Stimulated activated CD4-positive, alpha-beta T cell treated with anti-CD3 and anti-CD28 coated beads, Interleukin-12 subunit alpha, Interleukin-12 subunit beta, amount 100 ng/mL, for 48 hours (primary cell): Measurements from ENCODE around the gene RNU2-1.
"Not testable (repeated sequence)": the region's sequence is repeated elsewhere in the genome, so short reads cannot be mapped to it uniquely, and the experiment has no call there.

Experiments
- DNase-seq, 3 donors: peaks; one replicate each; pipeline ENCODE4 v3.0.0-alpha.2; 2020; ENCODE audit warnings: low read depth in 2 of 3, low spot score in 1 of 3

RNU2-1 gene

DNA sequence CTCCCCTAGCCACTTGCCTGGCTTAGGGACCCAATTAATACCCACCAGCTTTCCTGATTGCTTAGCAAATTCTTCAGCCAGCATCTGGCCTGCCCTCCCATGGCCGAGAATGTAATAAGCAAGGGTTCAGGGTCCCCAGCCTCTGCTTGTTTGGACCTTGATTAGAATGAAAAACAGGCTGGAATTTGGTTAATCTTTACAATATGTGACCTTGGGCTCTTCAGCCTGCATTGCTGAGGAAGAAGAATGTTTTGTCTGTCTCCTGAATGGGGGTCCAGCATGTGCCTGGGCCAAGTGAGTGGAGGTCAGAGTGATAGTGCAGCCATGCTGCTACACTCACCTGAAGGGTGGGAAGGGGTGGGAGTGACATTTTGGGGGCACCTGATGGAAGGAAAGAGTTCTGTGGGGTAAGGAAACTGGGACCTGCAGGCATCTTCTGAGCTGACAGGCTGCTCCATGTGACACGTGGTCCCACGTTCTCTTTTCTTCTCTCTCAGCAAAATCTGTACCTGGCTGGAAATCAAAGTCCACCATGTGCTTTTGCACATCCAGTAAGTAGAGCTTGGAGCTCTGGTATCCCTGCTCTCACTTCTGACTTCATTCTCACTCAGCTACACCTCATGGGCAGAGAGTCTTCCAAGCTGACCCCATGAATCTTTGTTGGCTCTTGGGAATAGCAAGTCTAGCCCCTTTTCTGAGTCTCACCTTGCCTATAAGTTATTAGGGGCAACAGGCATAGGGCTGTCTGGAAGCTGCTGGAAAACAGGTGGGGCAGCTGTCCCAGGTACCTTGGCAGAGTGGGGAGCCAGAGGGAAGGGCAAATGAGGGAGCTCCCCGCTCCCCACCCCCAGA, 16.8 kb downstream of the RNU2-1 start:
- no peak for DNase-seq

DNA sequence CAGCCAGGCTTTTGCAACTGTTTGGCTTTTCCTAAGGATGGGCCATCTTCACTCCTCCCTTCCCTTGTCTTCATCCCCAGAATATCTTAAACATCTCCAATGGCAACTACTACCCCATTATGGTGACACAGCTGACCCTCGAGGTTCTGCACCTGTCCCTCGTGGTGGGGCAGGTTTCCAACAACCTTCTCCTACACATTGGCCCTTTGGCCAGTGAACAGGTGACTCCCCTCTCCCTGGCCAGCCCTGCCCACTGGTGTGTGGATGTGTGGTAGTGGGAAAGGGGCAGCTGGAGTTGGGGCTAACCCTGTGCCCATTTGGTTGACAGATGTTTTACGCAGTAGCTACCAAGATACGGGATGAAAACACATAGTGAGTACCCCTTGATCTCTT, 17.4 kb downstream of the RNU2-1 start:
- DNase-seq = no peak

DNA sequence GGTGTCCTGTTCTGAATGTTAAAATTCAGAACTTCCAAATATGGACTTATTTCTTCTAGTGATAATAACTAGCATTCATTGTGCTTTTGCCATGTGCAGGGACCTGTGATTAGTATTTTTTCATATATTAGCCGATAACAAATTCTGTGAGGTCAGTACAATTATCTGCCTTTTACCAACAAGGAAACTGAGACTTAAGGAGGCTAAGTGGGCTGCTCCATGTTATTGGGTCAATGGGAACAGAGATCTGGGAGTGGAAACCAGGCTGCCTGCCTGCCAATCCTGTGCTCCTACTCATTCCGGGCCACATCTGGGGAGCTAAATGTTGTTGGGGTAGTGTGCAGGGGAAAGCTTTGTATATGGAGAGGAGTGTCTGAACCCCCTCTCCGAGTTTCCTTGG, 18.4 kb downstream of the RNU2-1 start:
- no peak for DNase-seq

DNA sequence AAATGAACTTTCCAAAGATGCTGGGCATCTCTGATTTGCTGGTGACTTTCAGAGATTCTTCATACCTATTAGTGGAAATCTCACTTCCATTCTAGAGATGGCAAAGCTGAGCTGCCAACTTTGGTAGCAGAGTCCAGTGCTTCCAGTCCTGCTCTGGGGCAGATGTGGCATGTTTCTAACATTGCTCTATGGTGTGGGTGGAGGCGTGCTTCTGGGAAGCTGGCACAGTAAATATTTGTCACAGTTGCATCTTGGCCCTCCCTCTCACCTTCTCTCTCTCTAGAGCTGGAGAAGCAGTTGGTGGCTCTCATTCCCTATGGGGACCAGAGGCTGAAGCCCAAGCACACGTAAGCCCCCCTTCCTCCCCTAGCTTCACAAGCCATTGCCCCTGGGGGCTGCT, 20.2 kb downstream of the RNU2-1 start:
- DNase-seq = no peak

DNA sequence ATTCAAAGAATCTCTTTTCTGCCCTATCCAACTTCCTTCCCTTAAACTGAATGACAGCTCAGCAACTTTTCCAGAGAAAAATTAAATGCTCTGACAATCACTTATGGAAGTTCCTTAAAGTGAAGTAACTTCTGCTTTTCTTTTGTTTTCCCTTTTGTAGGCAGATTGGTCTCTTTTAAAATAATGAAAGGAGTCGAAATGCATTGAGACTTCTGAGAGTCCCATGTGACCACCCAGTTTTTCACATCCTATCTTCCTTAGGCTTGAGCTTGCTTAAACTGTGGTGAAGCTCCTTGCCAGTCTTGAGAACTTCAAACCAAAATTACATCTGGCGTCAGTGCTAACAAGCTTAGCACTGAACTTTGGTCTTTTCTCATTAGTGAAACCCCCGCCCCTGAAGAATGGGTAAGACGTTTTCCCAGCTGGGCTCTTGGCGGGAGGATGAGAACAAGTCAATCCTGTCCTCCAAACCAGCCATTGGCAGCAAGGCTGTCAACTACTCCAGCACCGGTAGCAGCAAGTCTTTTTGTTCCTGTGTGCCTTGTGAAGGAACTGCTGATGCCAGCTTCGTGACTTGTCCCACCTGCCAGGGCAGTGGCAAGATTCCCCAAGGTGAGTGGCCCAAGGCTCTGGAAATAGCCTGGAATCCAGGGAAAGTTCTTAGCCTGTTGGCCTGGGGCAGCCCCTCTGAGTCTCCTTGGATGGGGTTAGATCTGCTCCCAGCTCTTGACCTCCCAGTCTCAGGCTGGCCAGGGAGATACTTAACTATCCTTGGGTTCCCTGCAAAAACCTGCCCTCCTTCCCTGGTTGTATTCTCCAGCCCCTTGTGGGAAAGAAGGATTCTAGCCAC, 20.9 kb downstream of the RNU2-1 start:
- DNase-seq = no peak

DNA sequence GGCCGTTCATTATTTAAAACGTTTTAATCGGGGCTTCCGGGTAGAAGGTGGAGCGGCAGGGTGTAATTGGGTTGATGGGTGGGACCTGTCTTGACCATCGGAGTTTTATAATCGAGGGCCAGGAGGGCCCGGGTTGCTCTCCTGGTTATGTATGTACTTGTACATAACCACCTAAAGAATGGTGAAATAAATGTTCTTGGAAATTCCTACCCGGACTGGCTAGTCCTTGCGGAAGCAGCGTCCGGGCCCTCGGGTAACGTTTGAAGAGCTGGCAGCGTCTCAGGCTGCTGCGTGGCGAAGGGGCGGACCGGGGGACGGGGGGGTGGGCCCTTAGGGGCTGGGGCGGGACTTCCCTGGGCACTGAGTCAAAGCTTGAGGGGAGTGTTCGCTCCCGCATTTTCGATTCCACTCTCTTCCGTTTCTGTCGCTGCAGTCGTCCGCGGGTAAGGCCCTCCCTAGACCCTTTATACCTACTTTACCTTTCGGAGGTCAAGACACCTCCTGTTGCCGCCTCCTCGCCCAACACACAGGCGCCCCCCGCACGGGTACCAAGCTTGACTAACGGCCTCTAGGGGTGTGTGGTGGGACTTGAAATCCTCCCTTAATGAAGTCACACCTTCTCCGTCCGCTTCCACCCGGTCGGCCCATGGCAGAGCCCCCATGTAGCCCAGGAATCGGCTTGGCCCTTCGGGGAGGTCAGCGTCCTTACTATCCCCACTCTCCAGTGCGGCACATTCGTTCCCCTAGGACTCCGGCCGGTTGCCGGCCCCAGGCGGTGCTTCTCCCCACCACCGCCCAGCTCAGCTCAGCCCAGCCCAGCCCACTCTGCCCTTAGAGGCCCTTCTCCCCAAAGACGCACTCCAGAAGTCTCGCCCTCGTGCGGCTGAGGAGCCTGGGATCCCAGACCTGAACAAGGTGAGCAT, 22.0 kb downstream of the RNU2-1 start, which contains the start of gene TMEM106A:
TMEM106A (plus strand) TSS at position 396 of the 923 bp plus-strand sequence. CDS start 1,167 bp downstream, outside the sequence.
- DNase-seq = peak; percentile 52 to 67 (median 58)

DNA sequence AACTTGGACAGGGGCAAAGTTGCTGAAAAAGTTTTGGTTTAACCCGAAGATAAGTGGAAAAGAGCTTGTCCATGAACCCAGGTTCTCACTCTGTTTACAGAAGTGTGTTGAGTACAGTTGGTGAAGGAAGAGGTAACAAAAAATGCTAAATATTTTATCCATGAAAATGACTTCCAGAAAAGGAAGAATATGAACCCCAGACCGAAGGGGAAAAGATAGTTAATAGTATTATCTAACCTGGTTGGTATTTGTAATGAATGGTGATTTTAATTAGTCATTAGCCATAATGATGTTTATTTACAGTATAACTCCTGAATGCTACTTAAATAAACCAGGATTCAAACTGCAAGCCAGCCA, 22.7 kb downstream of the RNU2-1 start:
- no peak for DNase-seq

DNA sequence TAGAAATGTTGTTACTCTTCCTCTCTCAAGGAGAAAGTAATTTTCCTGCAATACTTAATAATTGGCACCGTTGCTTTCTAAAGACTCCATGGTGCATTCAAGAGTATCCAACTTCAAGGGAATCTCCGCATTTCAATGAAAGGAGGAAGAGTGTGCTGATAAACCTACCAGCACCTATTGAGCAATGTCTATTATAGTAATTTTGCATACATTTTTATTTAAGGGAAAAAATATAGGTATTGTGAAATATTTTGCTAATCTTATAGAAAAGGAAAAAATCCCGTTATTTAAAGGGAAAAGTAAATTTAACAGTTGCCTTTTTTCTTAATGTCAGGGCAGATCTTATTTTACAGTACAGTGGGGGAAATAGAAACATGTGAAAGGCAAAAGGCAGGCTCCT, 23.2 kb downstream of the RNU2-1 start:
- no peak for DNase-seq

DNA sequence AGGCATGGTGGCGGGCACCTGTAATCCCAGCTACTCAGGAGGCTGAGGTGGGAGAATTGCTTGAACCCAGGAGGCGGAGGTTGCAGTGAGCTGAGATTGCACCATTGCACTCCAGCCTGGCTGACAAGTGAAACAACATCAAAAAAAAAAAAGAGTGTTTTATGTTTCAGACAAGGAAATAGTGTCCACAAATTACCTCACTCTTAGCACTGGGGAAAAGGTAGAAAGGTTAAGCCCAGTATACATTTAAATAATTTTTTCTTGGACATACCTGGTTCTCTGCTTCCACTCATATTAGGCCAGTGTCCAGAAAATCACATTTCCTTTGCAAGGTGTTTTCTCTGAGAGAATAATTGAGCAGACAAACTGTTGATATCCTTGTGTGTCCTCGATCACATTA, 30.8 kb downstream of the RNU2-1 start:
- DNase-seq = not testable (repeated sequence)

DNA sequence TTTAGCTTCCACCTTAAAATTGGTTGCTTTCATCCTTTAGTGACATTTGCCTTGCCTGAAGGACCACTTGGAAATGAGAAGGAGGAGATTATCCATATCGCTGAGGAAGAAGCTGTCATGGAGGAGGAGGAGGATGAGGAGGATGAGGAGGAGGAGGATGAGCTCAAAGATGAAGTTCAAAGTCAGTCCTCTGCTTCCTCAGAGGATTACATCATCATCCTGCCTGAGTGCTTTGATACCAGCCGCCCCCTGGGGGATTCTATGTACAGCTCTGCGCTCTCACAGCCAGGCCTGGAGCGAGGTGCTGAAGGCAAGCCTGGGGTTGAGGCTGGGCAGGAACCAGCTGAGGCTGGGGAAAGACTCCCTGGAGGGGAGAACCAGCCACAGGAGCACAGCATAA, 33.6 kb downstream of the RNU2-1 start:
- no peak for DNase-seq

DNA sequence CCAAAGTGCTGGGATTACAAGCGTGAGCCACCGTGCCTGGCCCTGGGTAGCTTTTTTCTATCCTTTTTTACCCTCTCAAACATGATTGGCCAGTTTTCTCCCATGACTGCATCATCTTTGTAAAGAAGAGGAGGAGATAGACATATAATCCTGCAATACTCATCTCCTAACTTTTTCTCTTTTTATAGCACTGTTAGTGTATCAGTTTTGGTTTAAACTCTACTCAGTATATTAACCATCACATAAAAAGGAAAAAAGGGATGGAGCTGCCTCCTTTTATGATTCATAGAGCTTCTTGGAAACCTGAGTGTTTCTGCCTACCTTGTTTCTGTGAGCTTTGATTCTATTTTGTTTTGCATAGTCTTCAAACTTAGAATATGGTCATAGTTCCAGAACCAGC, 34.1 kb downstream of the RNU2-1 start:
- no peak for DNase-seq

DNA sequence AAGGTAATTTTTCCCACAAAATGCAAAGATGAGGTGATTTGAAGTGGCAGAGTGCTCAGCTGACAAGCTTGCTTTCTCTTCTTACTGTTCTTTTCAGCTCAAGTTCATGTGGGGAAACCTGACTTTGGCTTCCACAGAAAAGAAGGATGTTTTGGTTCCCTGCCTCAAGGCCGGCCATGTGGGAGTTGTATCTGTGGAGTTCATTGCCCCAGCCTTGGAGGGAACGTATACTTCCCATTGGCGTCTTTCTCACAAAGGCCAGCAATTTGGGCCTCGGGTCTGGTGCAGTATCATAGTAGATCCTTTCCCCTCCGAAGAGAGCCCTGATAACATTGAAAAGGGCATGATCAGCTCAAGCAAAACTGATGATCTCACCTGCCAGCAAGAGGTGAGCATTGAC, 40.5 kb downstream of the RNU2-1 start:
- DNase-seq = no peak

DNA sequence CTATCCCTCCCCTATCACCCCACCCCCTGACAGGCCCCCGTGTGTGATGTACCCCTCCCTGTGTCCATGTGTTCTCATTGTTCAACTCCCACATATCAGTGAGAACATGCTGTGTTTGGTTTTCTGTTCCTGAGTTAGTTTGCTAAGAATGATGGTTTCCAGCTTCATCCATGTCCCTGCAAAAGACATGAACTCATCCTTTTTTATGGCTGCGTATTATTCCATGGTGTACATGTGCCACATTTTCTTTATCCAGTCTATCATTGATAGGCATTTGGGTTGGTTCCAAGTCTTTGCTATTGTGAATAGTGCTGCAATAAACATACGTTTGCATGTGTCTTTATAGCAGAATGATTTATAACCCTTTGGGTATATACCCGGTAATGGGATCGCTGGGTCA, 47.1 kb downstream of the RNU2-1 start:
- DNase-seq = not testable (repeated sequence)

DNA sequence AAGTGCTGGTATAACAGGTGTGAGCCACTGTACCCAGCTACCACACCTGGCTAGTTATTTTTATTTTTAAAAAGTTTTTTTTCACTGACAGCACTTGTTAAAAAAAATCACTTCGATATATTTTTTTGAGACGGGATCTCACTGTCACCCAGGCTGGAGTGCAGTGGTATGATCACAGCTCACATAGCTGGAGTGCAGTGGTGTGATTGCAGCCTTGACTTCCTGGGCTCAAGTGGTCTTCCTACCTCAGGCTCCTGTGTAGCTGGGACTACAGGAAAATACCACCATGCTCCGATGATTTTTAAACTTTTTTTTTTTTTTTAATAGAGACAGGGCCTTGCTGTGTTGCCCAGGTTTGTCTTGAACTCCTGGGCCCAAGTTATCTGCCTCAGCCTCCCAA, 49.9 kb downstream of the RNU2-1 start:
- DNase-seq = no peak
